HuH-7.5 (cell line): ENCODE results near the gene EMID1.

Experiments used
- DNase-seq: peaks from one replicate; pipeline ENCODE4 v3.0.0; 2011; ENCODE audit warnings: low spot score

EMID1 gene

DNA sequence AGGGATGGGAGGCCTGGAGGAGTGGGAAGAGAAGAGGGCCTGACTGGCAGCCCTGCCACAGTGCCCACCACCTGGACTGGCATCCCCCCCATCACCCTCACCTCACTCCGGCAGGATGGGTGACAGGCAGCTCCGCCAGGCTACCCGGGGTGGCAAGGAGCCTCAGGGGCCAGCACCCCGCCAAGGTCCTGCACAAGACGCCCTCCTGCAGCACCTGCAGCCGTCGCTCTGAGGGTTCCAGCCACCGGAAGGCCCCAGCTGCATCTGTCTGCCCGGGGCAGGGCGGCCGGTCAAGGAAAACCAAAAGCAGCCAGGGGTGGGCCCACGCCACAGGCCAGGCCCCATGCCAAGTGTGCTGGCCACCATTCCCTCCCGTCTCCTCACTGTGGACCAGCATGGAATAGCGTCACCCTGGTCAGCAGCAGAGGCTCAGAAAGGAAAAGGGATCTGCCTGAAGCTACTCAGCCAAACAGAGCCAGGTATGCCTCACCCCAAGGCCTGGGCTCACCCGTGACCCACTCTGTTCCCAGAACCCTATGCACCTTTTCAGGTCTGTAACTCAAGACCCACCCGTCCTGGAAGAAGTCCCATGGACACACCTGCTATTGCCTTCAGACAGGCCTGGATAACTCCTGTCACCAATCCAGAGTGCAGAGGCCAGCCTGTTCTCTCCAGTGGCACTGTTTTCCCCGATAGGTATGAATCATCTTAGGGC lies 55.1 kb downstream of the EMID1 start:
- no peak for DNase-seq

DNA sequence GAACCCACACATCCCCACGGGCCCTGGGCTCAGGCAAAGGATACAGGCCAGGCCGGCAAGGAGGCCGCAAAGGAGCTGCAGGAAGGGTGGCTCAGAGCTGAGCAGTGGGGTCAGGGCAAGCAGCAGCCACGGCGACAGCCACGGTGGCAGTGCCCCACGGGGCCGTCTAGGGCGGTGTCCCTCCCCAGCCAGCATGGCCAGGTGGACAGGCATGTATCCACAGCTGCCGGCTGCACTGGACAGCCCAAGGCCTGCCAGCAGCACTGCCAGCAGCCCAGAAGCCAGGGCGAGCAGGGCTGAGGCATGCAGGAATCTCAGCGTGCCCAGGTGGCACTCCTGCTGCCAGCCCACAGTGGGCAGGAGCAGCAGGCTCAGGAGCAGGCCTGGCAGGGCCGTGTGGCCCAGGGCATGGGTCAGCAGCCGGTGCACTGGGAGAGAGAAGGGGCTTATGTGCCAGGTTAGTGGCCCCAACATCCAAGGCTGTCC lies 58.1 kb downstream of the EMID1 start:
- no peak for DNase-seq

DNA sequence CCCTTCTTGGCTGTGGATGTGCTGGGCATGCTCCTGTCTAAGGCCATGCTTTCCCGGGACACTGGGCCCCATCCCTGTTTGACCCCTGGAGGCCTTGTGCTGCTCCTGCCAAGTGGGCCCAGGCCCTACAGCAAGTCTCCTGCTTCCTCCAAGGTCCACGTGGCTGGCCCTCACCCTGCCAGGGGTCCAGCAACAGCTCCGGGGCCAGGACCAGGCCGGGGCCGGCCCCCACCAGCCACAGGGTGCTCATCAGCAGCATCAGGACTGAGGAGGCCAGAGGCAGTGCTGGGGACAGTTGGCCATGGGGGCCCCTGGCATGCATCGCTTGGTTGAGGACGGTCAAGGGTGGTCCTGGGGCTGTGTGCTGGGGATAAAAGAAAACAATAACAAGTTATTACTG lies 59.6 kb downstream of the EMID1 start:
- no peak for DNase-seq

GRCh38 chr22:29265929-29266328 lies 60.2 kb downstream of the EMID1 start:
- no peak for DNase-seq

GRCh38 chr22:29266564-29267461 lies 61.1 kb downstream of the EMID1 start:
- no peak for DNase-seq

DNA sequence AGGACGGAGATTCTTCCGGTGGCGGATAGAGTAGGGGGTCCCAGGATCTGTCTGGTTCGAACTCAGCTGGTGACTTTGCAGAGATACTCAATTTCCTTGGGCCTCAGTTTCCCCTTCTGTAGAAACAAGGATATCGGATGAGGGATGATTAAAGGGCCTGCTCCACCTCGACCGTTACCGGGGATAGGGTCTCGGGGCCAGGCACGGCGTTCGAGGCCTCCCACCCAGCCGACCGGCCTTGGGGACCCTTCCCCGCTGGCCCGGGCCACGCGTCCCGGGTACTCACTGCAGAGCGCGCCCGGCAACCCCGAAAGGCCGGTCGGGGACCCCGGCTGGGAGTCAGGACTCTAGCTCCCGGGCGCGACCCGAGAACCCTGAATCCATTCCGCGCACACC lies 61.8 kb downstream of the EMID1 start:
- DNase-seq, result no peak

DNA sequence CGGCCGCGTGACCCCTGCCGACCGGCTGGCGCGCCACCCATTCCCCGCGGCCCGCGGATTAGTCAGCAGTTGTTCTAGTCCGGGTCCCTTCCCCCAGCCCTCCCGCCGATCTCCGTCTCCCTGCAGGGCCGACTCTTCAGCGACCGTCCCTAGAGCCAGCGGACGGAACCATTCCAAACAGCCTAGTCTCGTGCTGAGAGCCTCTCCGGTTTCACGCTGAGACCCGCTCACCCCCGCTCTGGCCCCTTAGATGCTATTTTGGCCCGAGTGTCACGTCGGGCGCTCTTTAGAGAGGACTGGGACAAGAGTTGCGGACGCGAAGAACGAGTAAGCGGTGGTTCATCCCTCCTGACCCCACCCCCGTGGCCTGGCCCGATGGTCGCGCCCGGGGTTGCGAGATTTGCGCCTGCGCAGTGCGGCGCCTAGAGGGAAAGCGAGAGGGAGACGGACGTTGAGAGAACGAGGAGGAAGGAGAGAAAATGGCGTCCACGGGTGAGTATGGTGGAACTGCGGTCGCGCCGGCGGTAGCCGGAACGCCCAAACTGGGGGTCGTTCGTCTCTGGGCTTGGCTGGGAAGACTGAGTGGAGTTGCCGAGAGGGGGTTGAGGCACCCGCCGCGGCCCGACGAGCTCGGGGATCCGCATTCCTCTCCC lies 62.3 kb downstream of the EMID1 start, which contains the start of the genes EWSR1 and RHBDD3:
Gene EWSR1, plus strand, starts transcription at position 411 of the 653 bp plus-strand sequence. Its CDS starts 69 bp downstream, at position 480.
Gene RHBDD3, minus strand, starts transcription at position 124 of the 653 bp plus-strand sequence. CDS start 2,355 bp downstream, outside the sequence.
- DNase-seq, result peak; percentile 94

GRCh38 chr22:29268511-29269229 lies 63.0 kb downstream of the EMID1 start:
- no peak for DNase-seq

DNA sequence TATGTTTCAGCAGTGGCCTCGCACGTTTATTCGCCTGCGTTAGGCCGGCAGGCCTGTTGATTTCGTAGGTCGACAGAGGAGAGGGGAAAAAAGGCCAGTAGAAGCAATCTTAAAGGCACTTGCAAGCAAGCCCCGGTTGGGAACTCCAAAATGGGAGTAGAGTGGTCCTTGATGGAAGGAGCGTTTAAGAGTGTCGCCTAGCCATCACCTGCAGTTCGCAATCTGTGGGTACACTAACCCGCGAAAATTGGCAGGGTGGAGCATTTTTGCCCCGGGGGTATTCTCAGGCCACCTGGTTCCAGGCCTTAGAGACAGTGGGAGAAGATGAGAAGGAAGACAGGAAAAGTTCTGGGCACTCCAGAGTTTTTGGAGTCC lies 63.5 kb downstream of the EMID1 start:
- DNase-seq, result no peak

- DNase-seq, result no peak
Measured at GRCh38 chr22:29269731-29270474, 64.2 kb downstream of the EMID1 start.

DNA sequence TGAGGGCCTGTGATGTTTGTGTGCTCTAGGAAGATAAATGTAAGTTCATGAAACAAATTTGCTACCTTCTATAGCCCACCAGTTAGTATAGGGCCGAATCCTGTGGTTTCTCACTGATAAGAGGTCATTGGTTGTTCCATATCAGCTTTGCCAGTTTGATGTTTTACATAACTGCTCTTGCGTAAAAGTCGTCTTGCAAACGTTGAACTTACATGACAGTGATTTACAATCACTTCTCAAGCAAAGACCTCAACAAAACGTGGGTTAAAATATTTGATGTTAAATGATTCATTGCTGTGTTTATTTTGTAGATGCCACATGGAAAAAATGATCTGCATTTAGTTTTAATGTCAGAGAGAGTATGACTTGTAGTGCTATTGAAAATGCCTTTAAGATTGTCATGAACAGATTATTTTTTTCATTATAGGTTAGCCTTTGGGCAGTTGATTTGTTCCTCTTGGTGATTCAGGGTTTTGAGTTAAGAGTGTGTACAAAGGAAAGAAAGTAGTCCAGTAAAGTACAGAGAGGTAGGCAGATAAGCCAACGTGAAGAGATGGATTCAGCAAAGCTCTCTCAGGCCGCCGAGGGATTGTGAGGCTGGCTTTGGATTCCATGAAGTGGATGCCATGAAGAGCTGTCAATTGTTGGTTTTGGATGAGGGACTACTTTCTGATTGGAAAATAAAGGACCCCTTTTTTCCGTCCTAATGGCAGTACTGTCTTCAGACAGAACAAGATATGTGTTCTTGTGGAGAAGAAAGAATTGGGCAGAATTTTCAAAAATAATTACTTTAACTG lies 65.0 kb downstream of the EMID1 start:
- no peak for DNase-seq

DNA sequence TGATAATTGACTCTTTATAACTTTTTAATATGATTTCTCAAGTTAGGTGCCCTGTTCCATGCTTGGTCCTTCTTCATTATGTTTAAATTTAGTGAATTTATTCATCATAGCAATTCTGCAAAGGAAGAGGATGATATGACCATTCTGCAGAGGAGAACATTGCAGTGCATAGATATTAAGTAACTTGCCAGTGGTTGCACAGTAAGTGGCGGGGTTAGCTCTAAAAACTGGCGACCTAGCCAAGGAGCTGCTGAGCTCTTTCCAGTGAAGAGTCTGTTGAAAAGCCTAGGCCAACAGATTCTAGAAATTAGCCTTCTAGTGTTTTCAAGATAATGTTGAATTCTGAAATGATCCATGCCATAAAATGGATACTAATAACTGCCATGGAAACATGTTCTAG lies 66.9 kb downstream of the EMID1 start:
- DNase-seq, result no peak

GRCh38 chr22:29275167-29275566 lies 69.5 kb downstream of the EMID1 start:
- no peak for DNase-seq

GRCh38 chr22:29275819-29276565 lies 70.3 kb downstream of the EMID1 start:
- no peak for DNase-seq

GRCh38 chr22:29277927-29278326 lies 72.2 kb downstream of the EMID1 start:
- DNase-seq, result no peak

- DNase-seq, result no peak
Measured at GRCh38 chr22:29284196-29284595, 78.5 kb downstream of the EMID1 start.

DNA sequence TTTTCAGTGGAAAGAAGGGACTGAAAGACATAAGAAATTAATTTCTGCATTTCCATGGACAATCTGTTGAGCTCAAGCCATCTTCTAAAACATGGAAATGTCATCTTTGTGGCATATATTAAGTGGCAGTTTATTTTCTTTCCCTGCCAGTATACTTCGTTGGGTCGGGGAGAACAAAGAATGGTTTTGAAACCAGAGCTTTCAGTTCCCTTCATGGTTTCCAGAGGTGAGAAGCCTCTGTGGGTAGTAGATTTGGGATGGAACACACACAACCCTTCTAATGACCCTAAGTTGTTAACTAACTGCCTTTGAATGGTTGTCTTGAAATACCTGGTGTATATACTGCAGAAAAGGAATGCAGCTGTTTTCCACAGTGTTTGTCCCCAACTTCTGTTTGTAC lies 83.1 kb downstream of the EMID1 start:
- no peak for DNase-seq

DNA sequence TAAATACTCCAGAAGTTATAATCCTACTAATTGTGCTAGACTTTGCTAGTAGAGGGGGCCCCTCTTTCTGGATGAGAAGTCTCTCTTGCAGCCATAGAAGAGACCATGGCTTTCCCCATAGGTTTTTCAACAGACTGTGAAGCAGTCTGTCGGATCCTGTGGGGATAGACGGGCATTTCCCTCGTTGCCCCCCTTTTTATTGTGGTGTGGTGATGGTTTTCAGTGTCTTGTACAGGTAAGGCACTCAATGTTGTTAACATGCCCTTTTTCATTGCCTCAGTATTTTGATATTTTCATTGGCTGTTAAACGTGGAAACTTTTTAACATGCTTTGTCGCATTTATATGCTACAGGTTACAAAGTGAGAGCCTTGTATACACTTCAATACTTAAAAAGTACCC lies 84.4 kb downstream of the EMID1 start:
- no peak for DNase-seq

DNA sequence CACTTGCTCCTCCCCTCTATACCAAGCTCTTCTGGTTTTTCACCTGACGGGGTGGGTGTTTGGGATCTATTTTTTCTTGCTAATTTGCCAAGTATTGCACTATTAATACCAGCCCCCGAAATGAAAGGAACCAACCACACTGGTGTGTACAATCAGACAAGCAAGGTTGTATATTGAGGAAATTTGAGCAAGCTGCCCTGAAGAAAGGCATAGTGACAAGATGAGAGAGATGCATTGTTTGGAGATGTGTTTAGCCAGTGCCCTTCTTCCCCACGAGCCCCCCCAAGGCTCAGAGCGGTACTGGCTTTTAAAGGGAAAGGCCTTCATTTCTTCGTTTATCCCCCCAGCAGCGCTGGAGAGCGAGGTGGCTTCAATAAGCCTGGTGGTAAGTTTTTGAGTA lies 85.5 kb downstream of the EMID1 start:
- no peak for DNase-seq

- no peak for DNase-seq
Measured at GRCh38 chr22:29292379-29292778, 86.7 kb downstream of the EMID1 start.
